CD4-positive, alpha-beta T cell (primary cell): ENCODE data around the gene NEUROD1. TPM values are rescaled to one million over a fixed set of nuclear protein-coding genes. Genes with fewer than 3 reads are reported as not detected.

ENCODE experiments used
- ATAC-seq: fragments of 200-7000 bp; cut with Tn5 transposase; one replicate; pipeline ENCODE4 v1.10.0; 2022; ENCODE audit warnings: mild to moderate bottlenecking; ENCODE audit not compliant: poor library complexity
- CTCF ChIA-PET: fragments of 350-600 bp; sonication (Branson Sonifier 250); formaldehyde crosslinking; loops from one replicate; lab custom pipeline; 2021; ENCODE audit warnings: antibody characterized with exemption, inconsistent platforms; lab: Charles Lee
- POLR2A ChIA-PET: fragments of 350-600 bp; sonication (Branson Sonifier 250); formaldehyde crosslinking; loops from one replicate; lab custom pipeline; 2021; ENCODE audit warnings: antibody characterized with exemption, inconsistent platforms; lab: Charles Lee
- DNase-seq, 14 experiments: peaks; one replicate each; pipeline ENCODE4 v3.0.0-alpha.2; 2013 to 2020; ENCODE audit warnings: mixed read lengths in 2 of 14
- H3K27ac ChIP-seq, 2 donors: one replicate each; pipeline versions ENCODE4 v1.5.1 to v1.7.0; 2013; ENCODE audit warnings: low read length in 2 of 2, low read depth in 1 of 2, mild to moderate bottlenecking in 1 of 2
- H3K27me3 ChIP-seq, 2 experiments: 1 replicate in 1 of 2; 2 replicates in 1 of 2; pipeline versions ENCODE4 v1.6.1 to v1.7.0; 2013; ENCODE audit warnings: low read length in 2 of 2, control low read depth in 1 of 2, mild to moderate bottlenecking in 1 of 2, moderate library complexity in 1 of 2; ENCODE audit not compliant: insufficient read depth in 2 of 2, control insufficient read depth in 1 of 2
- H3K36me3 ChIP-seq: one replicate; pipeline ENCODE4 v1.6.1; 2013; ENCODE audit warnings: low read length, control low read depth; ENCODE audit not compliant: insufficient read depth
- H3K4me1 ChIP-seq: one replicate; pipeline ENCODE4 v1.6.1; 2013; ENCODE audit warnings: low read length, control low read depth; ENCODE audit not compliant: insufficient read depth
- H3K4me3 ChIP-seq: one replicate; pipeline ENCODE4 v1.5.1; 2013; ENCODE audit warnings: mild to moderate bottlenecking, low read length, moderate library complexity
- H3K9me3 ChIP-seq, 2 experiments: 1 replicate in 1 of 2; 2 replicates in 1 of 2; pipeline versions ENCODE4 v1.6.1 to v1.7.0; 2013; ENCODE audit warnings: low read length in 2 of 2, mild to moderate bottlenecking in 2 of 2, control low read depth in 1 of 2, moderate library complexity in 1 of 2; ENCODE audit not compliant: control insufficient read depth in 1 of 2, insufficient read depth in 1 of 2
- H3K27ac Mint-ChIP-seq: one replicate; pipeline ENCODE4 v1.8.0; 2020; ENCODE audit warnings: mixed read lengths
- H3K27me3 Mint-ChIP-seq: one replicate; pipeline ENCODE4 v1.8.0; 2021; ENCODE audit warnings: mixed read lengths
- H3K36me3 Mint-ChIP-seq: one replicate; pipeline ENCODE4 v1.8.0; 2021; ENCODE audit warnings: low read depth, mixed read lengths
- H3K4me1 Mint-ChIP-seq: one replicate; pipeline ENCODE4 v1.8.0; 2021; ENCODE audit warnings: low read depth, mixed read lengths
- H3K4me3 Mint-ChIP-seq: one replicate; pipeline ENCODE4 v1.8.0; 2020; ENCODE audit warnings: mild to moderate bottlenecking, mixed read lengths
- H3K9me3 Mint-ChIP-seq: one replicate; pipeline ENCODE4 v1.8.0; 2020; ENCODE audit warnings: mixed read lengths
- CTCF ChIP-seq: fragments of 200-600 bp; IDR thresholded peaks from one replicate; pipeline ENCODE4 v1.8.0; 2022; ENCODE audit warnings: antibody characterized with exemption, mild to moderate bottlenecking
- intact Hi-C, 2 experiments: fragments of 100-400 bp; cut with DNase I in 1 of 2; cut with micrococcal nuclease in 1 of 2; formaldehyde crosslinking; loops; one replicate each; pipeline versions ENCODE4 v1.15.1 to v1.9.0; 2023 to 2025; cut with DNase I, micrococcal nuclease
- total RNA-seq, 174 experiments: library from RNA in 2 of 174; stranded (reverse) in 2 of 174; gene quantifications; one replicate each; pipeline ENCODE4 v1.2.3 and lab custom pipeline; 2021 to 2026

Gene NEUROD1
- total RNA-seq, 2 experiments from 2014 or later, result not detected

DNA sequence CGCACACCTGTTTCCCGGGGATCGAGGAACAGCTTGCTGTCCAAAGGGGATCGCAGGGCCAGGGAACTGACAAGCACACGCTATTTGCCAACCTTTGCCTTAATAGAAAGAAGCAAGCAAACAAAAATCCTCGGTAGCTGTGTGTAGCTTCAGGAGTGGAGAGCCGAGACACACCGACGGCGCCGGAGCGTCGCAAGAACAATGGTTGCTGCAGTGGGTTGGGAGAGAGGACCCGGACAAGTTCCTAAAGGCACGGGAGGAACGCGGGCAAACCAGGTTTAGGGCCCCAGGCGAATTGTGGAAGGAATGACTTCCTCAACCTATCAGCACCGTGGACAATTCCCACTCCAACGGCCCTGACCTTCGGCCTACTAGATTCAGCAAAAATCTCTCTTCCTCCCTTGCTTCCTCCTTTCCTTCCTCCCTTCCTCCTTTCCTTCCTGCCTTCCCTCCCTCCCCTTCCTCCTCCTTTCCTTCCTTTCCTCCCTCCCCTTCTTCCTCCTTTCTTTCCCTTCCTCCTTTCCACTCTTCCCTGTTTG, 4.9 kb upstream of the NEUROD1 start:
- no peaks in the 10 kb centered on the region for H3K36me3 Mint-ChIP-seq
- H3K27me3 Mint-ChIP-seq, result peaks cover 91% of the 10 kb centered on the region
- Histone ChIP-seq H3K36me3 (no peaks in the 10 kb centered on the region), H3K27me3 (peaks cover 59 to 75% of the 10 kb centered on the region in 2 experiments), H3K4me1 (peaks cover 47% of the 10 kb centered on the region), H3K27ac (no peak overlapping the region), H3K9me3 (peaks cover 0 to 39% of the 10 kb centered on the region in 2 experiments), H3K4me3 (no peak overlapping the region)
- intact Hi-C loops, result no loop called here
- DNase-seq (peak in 1 of 14 experiments; percentile 2), ATAC-seq (no peak)
- H3K4me3 Mint-ChIP-seq, result no peak overlapping the region
- H3K9me3 Mint-ChIP-seq, result no peaks in the 10 kb centered on the region
- H3K4me1 Mint-ChIP-seq, result peaks cover 43% of the 10 kb centered on the region
- TF ChIP-seq CTCF, result no peak
- ChIA-PET CTCF (interaction anchor here (0.6 kb wide), 1 partner anchor 1052 kb away, joined by 3 read pairs; no protein-coding TSS in a partner anchor), POLR2A (interaction anchor here (0.8 kb wide), 1 partner anchor 16 kb away, joined by 5 read pairs; no protein-coding TSS in a partner anchor)
- H3K27ac Mint-ChIP-seq, result no peak overlapping the region

- H3K27ac Mint-ChIP-seq, result no peak overlapping the region
- peaks cover 65 to 81% of the 10 kb centered on the region in 2 experiments for H3K27me3 ChIP-seq
- no peak overlapping the region for H3K4me3 Mint-ChIP-seq
- TF ChIP-seq CTCF, result no peak
- H3K4me1 Mint-ChIP-seq, result peaks cover 43% of the 10 kb centered on the region
- no peaks in the 10 kb centered on the region for H3K9me3 Mint-ChIP-seq
- H3K4me1 ChIP-seq, result peaks cover 47% of the 10 kb centered on the region
- peaks cover 0 to 42% of the 10 kb centered on the region in 2 experiments for H3K9me3 ChIP-seq
- H3K27ac ChIP-seq, result no peak overlapping the region
- DNase-seq (no peak), ATAC-seq (no peak)
- H3K27me3 Mint-ChIP-seq, result peaks cover 91% of the 10 kb centered on the region
- H3K36me3 ChIP-seq, result no peaks in the 10 kb centered on the region
- no peaks in the 10 kb centered on the region for H3K36me3 Mint-ChIP-seq
- ChIA-PET CTCF (no interaction called here), POLR2A (no interaction called here)
- no peak overlapping the region for H3K4me3 ChIP-seq
- intact Hi-C loops, result no loop called here
These were observed 4.3 kb upstream of the NEUROD1 start for GRCh38 chr2:181684454-181685149.

DNA sequence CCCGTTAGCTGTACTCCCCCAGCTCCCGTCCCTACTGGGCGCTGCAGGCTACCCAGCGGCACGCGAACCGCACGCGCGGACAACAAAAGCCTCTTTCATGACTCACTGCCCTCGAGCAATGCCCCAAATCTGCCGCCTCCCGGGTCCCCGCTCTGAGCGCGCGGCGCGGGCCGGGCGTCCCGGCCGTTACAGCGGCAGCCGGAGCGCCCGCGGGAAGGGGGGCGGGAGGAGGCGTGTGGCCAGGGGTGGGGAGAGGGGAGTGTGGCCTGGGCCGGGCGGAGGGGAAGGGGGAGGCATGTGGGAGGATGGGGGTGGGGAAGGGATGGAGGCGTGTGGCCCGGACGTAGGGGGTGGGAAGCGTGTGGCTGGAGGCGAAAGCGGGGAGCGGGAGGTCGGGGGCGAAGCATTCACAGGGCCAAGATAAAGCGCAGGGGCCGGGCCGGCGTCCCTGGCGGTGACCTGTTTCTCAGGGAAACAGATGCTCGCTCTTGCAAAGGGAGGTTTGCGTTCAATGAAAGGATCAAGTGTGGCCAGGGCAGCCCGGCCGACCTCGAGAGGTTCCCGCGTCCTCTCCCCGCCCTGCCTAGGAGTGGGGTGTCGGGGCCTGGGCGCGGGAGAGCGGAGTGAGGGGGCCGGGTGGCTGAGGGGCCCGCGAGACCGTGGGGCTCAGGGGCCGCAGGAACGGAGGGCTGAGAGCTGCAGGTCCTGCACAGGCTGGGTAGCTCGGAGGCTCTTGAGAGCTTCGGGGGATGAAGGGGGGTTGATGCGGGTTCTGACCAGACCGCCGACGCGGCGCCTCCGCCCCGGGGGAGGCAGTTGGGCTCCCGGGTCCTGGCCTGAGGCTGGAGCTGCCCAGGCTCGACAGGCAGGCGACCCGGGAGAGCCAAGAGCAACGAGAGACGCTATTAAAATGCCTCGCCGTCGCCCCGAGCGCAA, 3.5 kb upstream of the NEUROD1 start:
- no peak overlapping the region for H3K27ac Mint-ChIP-seq
- H3K27me3 Mint-ChIP-seq, result peaks cover 92% of the 10 kb centered on the region
- no peak for TF ChIP-seq CTCF
- Histone ChIP-seq H3K27ac (no peak overlapping the region), H3K4me1 (peaks cover 47% of the 10 kb centered on the region), H3K4me3 (no peak overlapping the region), H3K36me3 (no peaks in the 10 kb centered on the region), H3K9me3 (peaks cover 0 to 48% of the 10 kb centered on the region in 2 experiments), H3K27me3 (peaks cover 73 to 89% of the 10 kb centered on the region in 2 experiments)
- intact Hi-C loops, result no loop called here
- ATAC-seq, result no peak
- DNase-seq, result peak in 1 of 14 experiments; percentile 8
- peaks cover 46% of the 10 kb centered on the region for H3K4me1 Mint-ChIP-seq
- H3K36me3 Mint-ChIP-seq, result no peaks in the 10 kb centered on the region
- ChIA-PET CTCF (no interaction called here), POLR2A (no interaction called here)
- H3K4me3 Mint-ChIP-seq, result peak overlapping the region; percentile 64
- H3K9me3 Mint-ChIP-seq, result no peaks in the 10 kb centered on the region
